HepG2 (cell line): ENCODE measurements around the gene GRIP2. TPM values are rescaled to one million over a fixed set of nuclear protein-coding genes. Genes with fewer than 3 reads are reported as not detected.

Source experiments
- ATAC-seq: fragments of 200-7000 bp; cut with Tn5 transposase; 3 replicates; pipeline ENCODE4 v1.9.1; 2020; ENCODE audit warnings: mild to moderate bottlenecking, moderate library complexity
- BruUV-seq: library from RNA; stranded (reverse); fragments of 400-500 nt; replicated peaks from 2 replicates; lab custom pipeline; 2021; lab: Mats Ljungman, UMichigan
- CTCF ChIA-PET: fragments of 300-600 bp; formaldehyde crosslinking; extraction: SDS; loops from one replicate; lab custom pipeline; 2021; ENCODE audit warnings: low total read pairs, inconsistent platforms, low intra/inter-chr PET ratio; lab: Yijun Ruan, JAX
- POLR2A ChIA-PET: fragments of 350-600 bp; sonication (Branson Sonifier 250); formaldehyde crosslinking; loops from one replicate; lab custom pipeline; 2020; ENCODE audit warnings: antibody characterized with exemption, inconsistent platforms; lab: Yijun Ruan, JAX
- DNase-seq: peaks from one replicate; pipeline ENCODE4 v3.0.0-alpha.2; 2015; ENCODE audit warnings: low spot score
- FAIRE-seq: peaks from 3 replicates; lab custom pipeline; 2011; peaks lifted over from hg19 to GRCh38; lab: Jason Lieb, UNC
- H2AFZ ChIP-seq: one replicate; pipeline ENCODE4 v1.6.1; 2011; ENCODE audit warnings: low read length, inconsistent platforms
- H3K27ac ChIP-seq: fragments of 300-600 bp; 3 replicates; pipeline ENCODE4 v1.8.0; 2011; ENCODE audit warnings: mixed run types, mild to moderate bottlenecking, mixed read lengths, low read length, inconsistent platforms; ENCODE audit not compliant: insufficient read depth; ENCODE audit errors: extremely low read length
- H3K27me3 ChIP-seq, 2 experiments: fragments of 200-600 bp in 1 of 2; 2 replicates in 1 of 2; 3 replicates in 1 of 2; pipeline versions ENCODE4 v1.6.0 to v1.8.0; 2011; ENCODE audit warnings: low read length in 2 of 2, mild to moderate bottlenecking in 2 of 2, moderate library complexity in 2 of 2, inconsistent platforms in 1 of 2; ENCODE audit not compliant: insufficient read depth in 2 of 2, control insufficient read depth in 1 of 2
- H3K36me3 ChIP-seq, 2 experiments: fragments of 200-600 bp in 1 of 2; replicated peaks in 1 of 2; 2 replicates in 1 of 2; 3 replicates in 1 of 2; pipeline versions ENCODE4 v1.5.1 to v1.8.0; 2011; ENCODE audit warnings: low read length in 2 of 2, inconsistent platforms in 1 of 2; ENCODE audit not compliant: insufficient read depth in 2 of 2, control insufficient read depth in 1 of 2
- H3K4me1 ChIP-seq: 2 replicates; pipeline ENCODE4 v1.5.1; 2012; ENCODE audit warnings: low read length, inconsistent platforms; ENCODE audit not compliant: insufficient read depth
- H3K4me2 ChIP-seq: 2 replicates; pipeline ENCODE4 v1.6.0; 2011; ENCODE audit warnings: low read depth, low read length, inconsistent platforms
- H3K4me3 ChIP-seq, 3 experiments: fragments of 200-600 bp in 1 of 3; sonication (generic), shearing (Covaris generic) in 1 of 3; replicated peaks in 1 of 3; 2 replicates each; pipeline ENCODE4 v1.5.1; 2011 to 2016; ENCODE audit warnings: low read length in 3 of 3, inconsistent platforms in 2 of 3, low read depth in 2 of 3, mild to moderate bottlenecking in 2 of 3, control low read depth in 1 of 3, mixed read lengths in 1 of 3; ENCODE audit not compliant: insufficient read depth in 1 of 3
- H3K79me2 ChIP-seq: one replicate; pipeline ENCODE4 v1.6.1; 2011; ENCODE audit warnings: low read length, inconsistent platforms; ENCODE audit not compliant: insufficient read depth
- H3K9ac ChIP-seq: 2 replicates; pipeline ENCODE4 v1.6.0; 2011; ENCODE audit warnings: mild to moderate bottlenecking, low read depth, low read length, inconsistent platforms; ENCODE audit not compliant: insufficient read depth
- H3K9me3 ChIP-seq: 2 replicates; pipeline ENCODE4 v1.5.1; 2012; ENCODE audit warnings: mild to moderate bottlenecking, low read length
- H4K20me1 ChIP-seq: 2 replicates; pipeline ENCODE4 v1.6.0; 2011; ENCODE audit warnings: inconsistent platforms, mild to moderate bottlenecking, low read length, moderate library complexity; ENCODE audit not compliant: insufficient read depth
- AGO2 ChIP-seq: fragments of 200-400 bp; formaldehyde crosslinking; optimal IDR thresholded peaks from 2 replicates; pipeline ENCODE3; 2017; ENCODE audit warnings: mild to moderate bottlenecking, low read depth, low read length, moderate library complexity
- ATM ChIP-seq: fragments of 450-650 bp; IDR thresholded peaks from 2 replicates; pipeline ENCODE4 v1.7.1; 2017; ENCODE audit warnings: mild to moderate bottlenecking, borderline replicate concordance
- CBX1 ChIP-seq: IDR thresholded peaks from one replicate; pipeline ENCODE4 v1.6.1; 2016; ENCODE audit warnings: antibody characterized with exemption, low read depth
- CC2D1A ChIP-seq: sonication (generic); formaldehyde crosslinking; IDR thresholded peaks from 2 replicates; pipeline ENCODE4 v1.8.1; 2023; ENCODE audit warnings: mild to moderate bottlenecking, missing genetic modification reagents
- NR0B2 ChIP-seq: sonication (generic); formaldehyde crosslinking; IDR thresholded peaks from 2 replicates; pipeline ENCODE4 v1.4.0; 2020; ENCODE audit warnings: mild to moderate bottlenecking, missing genetic modification reagents
- PITX1 ChIP-seq: sonication (generic); formaldehyde crosslinking; IDR thresholded peaks from 2 replicates; pipeline ENCODE4 v1.5.1; 2020; ENCODE audit warnings: mild to moderate bottlenecking, missing genetic modification reagents
- POLR2G ChIP-seq: fragments of 200-400 bp; formaldehyde crosslinking; IDR thresholded peaks from 2 replicates; pipeline ENCODE4 v1.6.1; 2018; ENCODE audit warnings: mild to moderate bottlenecking, low read depth, low read length, moderate library complexity
- RAD51 ChIP-seq: fragments of 450-650 bp; IDR thresholded peaks from 2 replicates; pipeline ENCODE4 v1.6.1; 2016; ENCODE audit warnings: borderline replicate concordance
- RNF2 ChIP-seq: fragments of 450-650 bp; conservative IDR thresholded peaks from 2 replicates; pipeline ENCODE4 v1.6.1; 2016; ENCODE audit warnings: low read depth
- ZBTB37 ChIP-seq: sonication (generic); formaldehyde crosslinking; IDR thresholded peaks from 2 replicates; pipeline ENCODE4 v1.4.0; 2020; ENCODE audit warnings: mild to moderate bottlenecking, missing genetic modification reagents
- ZFP41 ChIP-seq: sonication (generic); formaldehyde crosslinking; IDR thresholded peaks from 2 replicates; pipeline ENCODE4 v1.4.0; 2020; ENCODE audit warnings: mild to moderate bottlenecking, missing genetic modification reagents, borderline replicate concordance
- ZNF280B ChIP-seq: sonication (generic); formaldehyde crosslinking; IDR thresholded peaks from 2 replicates; pipeline ENCODE4 v1.5.0; 2020; ENCODE audit warnings: missing genetic modification reagents, mild to moderate bottlenecking, borderline replicate concordance
- ZNF331 ChIP-seq: sonication (generic); formaldehyde crosslinking; IDR thresholded peaks from 2 replicates; pipeline ENCODE4 v1.4.0; 2020; ENCODE audit warnings: missing genetic modification reagents
- ZNF382 ChIP-seq: sonication (generic); formaldehyde crosslinking; IDR thresholded peaks from 2 replicates; pipeline ENCODE4 v1.5.0; 2020; ENCODE audit warnings: missing genetic modification reagents, mild to moderate bottlenecking, borderline replicate concordance
- ZNF546 ChIP-seq: sonication (generic); formaldehyde crosslinking; conservative IDR thresholded peaks from 2 replicates; pipeline ENCODE4 v1.8.1; 2023; ENCODE audit warnings: mild to moderate bottlenecking, missing genetic modification reagents
- ZNF580 ChIP-seq: IDR thresholded peaks from 2 replicates; pipeline ENCODE4 v1.6.1; 2016; ENCODE audit warnings: low read depth, borderline replicate concordance
- ZNF713 ChIP-seq: sonication (generic); formaldehyde crosslinking; IDR thresholded peaks from 2 replicates; pipeline ENCODE4 v1.4.0; 2020; ENCODE audit warnings: mild to moderate bottlenecking, missing genetic modification reagents
- ZNF746 ChIP-seq: sonication (generic); formaldehyde crosslinking; IDR thresholded peaks from 2 replicates; pipeline ENCODE4 v1.8.0; 2022; ENCODE audit warnings: mild to moderate bottlenecking, missing genetic modification reagents
- ZNF768 ChIP-seq: sonication (generic); formaldehyde crosslinking; IDR thresholded peaks from 2 replicates; pipeline ENCODE4 v1.4.0; 2020; ENCODE audit warnings: missing genetic modification reagents
- WGBS: methylation state at CpG from one replicate; pipeline ENCODE4 v1.1.6; 2017; ENCODE audit warnings: low lambda C conversion rate; 5-methylcytosine and 5-hydroxymethylcytosine counted together
- in situ Hi-C: cut with HindIII; loops from 2 replicates; pipeline ENCODE4 v1.10.0; 2017; ENCODE audit warnings: low pct_unique_long_range_greater_than_20kb; ENCODE audit not compliant: extremely low pct_ligation_motif_present
- intact Hi-C: fragments of 100-400 bp; cut with micrococcal nuclease; formaldehyde crosslinking; loops from one replicate; pipeline ENCODE4 v1.10.0; 2022; ENCODE audit not compliant: unreplicated experiment
- polyA plus RNA-seq, 8 experiments: library from polyadenylated mRNA; depleted of rRNA in 3 of 8; stranded (reverse) in 7 of 8; unstranded in 1 of 8; fragments of >200 nt; fragmentation: Illumina TruSeq in 4 of 8; extraction: Trizol in 4 of 8; gene quantifications; 2 replicates each; pipeline versions ENCODE4 v1.2.1 to v1.2.3, GENCODE V29; 2011 to 2016; ENCODE audit warnings: low read depth in 4 of 8, missing spikeins in 1 of 8, mixed read lengths in 1 of 8; ENCODE audit not compliant: insufficient read depth in 1 of 8
- total RNA-seq, 5 experiments: library from RNA; depleted of rRNA; stranded (reverse); fragments of >200 nt; fragmentation: Illumina TruSeq; extraction: Trizol; gene quantifications; 2 replicates each; pipeline ENCODE4 v1.2.3, GENCODE V29; 2016; ENCODE audit warnings: low read depth in 1 of 5
- TF ChIP-seq, protein P1 (sequence below): sonication (generic); formaldehyde crosslinking; IDR thresholded peaks from 2 replicates; pipeline ENCODE4 v1.5.1; 2020; ENCODE audit warnings: missing genetic modification reagents, mild to moderate bottlenecking, borderline replicate concordance

GRIP2 gene
- total and polyA plus RNA-seq, 2 of the 13 experiments (the other 11 are each of a cell fraction or from before 2014, with no cell fraction given): 0.11 to 0.24 TPM

DNA sequence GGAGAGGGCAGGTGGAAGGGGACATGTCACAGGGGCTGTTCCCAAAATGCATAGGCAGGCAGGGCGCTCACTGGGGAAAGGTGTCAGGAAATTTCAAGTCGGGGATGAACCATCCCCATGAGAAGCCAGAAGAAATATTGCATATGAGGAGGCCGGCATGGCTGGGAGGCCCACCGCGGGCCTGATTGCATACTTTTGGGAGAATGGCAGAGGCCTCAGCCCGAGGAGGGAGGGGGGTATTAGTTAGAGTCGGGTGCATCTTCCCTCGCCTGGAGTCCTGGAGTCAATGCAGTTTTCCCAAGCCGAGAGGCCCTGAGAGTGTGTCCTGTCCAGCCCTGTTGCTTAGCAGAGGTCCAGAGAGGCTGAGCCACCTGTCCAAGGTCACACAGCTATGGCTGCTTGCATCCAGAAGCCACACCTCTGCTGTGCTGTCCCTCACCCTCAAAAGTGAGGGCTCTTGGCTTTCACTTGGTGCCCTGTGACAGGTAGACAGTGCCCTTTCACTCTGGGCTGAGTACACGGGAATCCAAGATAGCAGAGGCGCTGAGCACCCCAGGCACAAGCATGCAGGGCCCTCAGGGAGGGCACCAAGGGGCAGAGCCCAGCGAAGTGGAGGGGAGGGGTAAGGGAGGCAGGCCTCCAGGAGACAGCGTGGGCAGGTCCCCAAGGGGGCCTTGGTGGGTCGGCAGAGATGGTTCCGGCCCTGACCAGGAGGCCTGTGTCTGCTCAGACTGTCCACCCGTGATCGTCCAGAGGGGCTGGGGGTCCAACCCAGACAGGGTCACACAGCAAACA, 48.5 kb downstream of the GRIP2 start:
- intact Hi-C loops: no loop called here
- no peak overlapping the region for H3K27ac ChIP-seq
- WGBS: 81% methylated on average over 13 of the region's 17 CpGs
- H3K36me3 ChIP-seq: peaks cover 3 to 10% of the 10 kb centered on the region in 2 experiments; a peak in 3 of 5 replicates
- no TSS peak for BruUV-seq
- H3K9me3 ChIP-seq: no peaks in the 10 kb centered on the region
- no peaks in the 10 kb centered on the region for H3K4me1 ChIP-seq
- H3K4me3 ChIP-seq: no peak overlapping the region
- no peaks in the 10 kb centered on the region for H4K20me1 ChIP-seq
- H3K9ac ChIP-seq: no peak overlapping the region
- CTCF ChIA-PET: no interaction called here
- DNase-seq (no peak), FAIRE-seq (no peak), ATAC-seq (no peak)
- in situ Hi-C loops: no loop called here
- no peaks in the 10 kb centered on the region for H3K79me2 ChIP-seq
- H3K27me3 ChIP-seq: no peaks in the 10 kb centered on the region; a peak in 1 of 5 replicates
- H3K4me2 ChIP-seq: no peak overlapping the region
- POLR2A ChIA-PET: no interaction called here
- no peak overlapping the region for H2AFZ ChIP-seq
- no peak for TF ChIP-seq PITX1 (CRISPR knock-in tag)
- TF ChIP-seq RNF2: no peak
- no peak for TF ChIP-seq NR0B2 (CRISPR knock-in tag)
- peak; percentile 97 for TF ChIP-seq ZNF768 (CRISPR knock-in tag)
- TF ChIP-seq ATM: no peak
- TF ChIP-seq ZNF746 (CRISPR knock-in tag): no peak
- TF ChIP-seq RAD51: no peak
- no peak for TF ChIP-seq ZNF382
- TF ChIP-seq CBX1: no peak
- no peak for TF ChIP-seq ZNF580 (CRISPR knock-in tag)
- no peak for TF ChIP-seq ZBTB37 (CRISPR knock-in tag)
- TF ChIP-seq, protein P1, sequence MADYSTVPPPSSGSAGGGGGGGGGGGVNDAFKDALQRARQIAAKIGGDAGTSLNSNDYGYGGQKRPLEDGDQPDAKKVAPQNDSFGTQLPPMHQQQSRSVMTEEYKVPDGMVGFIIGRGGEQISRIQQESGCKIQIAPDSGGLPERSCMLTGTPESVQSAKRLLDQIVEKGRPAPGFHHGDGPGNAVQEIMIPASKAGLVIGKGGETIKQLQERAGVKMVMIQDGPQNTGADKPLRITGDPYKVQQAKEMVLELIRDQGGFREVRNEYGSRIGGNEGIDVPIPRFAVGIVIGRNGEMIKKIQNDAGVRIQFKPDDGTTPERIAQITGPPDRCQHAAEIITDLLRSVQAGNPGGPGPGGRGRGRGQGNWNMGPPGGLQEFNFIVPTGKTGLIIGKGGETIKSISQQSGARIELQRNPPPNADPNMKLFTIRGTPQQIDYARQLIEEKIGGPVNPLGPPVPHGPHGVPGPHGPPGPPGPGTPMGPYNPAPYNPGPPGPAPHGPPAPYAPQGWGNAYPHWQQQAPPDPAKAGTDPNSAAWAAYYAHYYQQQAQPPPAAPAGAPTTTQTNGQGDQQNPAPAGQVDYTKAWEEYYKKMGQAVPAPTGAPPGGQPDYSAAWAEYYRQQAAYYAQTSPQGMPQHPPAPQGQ (CRISPR knock-in tag): no peak
- TF ChIP-seq ZNF331 (CRISPR knock-in tag): no peak
- no peak for TF ChIP-seq ZNF546
- peak; percentile 17; the same call in 1 of the 2 replicates for TF ChIP-seq POLR2G
- TF ChIP-seq AGO2: peak; percentile 30
- TF ChIP-seq ZNF280B (CRISPR knock-in tag): no peak
- TF ChIP-seq ZNF713 (CRISPR knock-in tag): no peak
- no peak for TF ChIP-seq ZFP41 (CRISPR knock-in tag)
- no peak for TF ChIP-seq CC2D1A (CRISPR knock-in tag)
